IPS-NIHi11 (cell line): Measurements from ENCODE around the gene GATAD2B.

ENCODE experiments used
- DNase-seq: peaks from one replicate; pipeline ENCODE4 v3.0.0; 2012; ENCODE audit warnings: mixed read lengths, low spot score

The GATAD2B gene

GRCh38 chr1:153951183-153951582 lies 28.4 kb upstream of the GATAD2B start:
- DNase-seq, result no peak

DNA sequence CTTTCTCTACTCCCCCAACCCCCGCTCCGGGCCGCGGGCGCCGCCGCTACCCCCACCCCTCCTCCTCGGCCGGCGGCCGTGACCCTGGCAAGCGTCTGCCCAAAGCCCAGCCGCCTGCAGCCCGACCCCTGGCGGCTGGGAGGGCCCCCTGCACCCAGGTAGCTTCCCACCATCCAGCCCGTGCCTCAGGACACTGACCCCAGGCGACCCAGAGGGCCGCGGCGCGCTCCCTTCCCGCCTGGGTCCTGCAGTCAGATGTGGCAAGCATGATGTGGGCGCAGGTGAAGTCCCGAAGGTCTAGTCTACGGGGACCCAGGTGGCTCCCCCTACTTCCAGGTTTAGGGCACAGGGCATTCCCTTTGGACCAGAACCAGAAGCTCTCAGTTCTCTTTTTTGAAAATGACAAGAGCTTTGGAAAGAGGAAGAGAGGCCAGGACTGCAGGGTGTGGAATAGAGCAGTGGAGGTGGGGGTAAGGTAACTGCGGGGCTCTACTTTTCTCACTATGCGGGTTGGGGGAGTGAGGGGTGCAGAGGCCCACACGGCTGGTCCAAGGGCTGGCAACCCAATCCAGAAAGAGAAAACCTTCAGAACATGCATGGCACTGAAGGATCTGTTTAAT lies 24.0 kb upstream of the GATAD2B start, which contains the start of gene DENND4B:
TSS of gene DENND4B (minus strand) at position 97 of the 620 bp plus-strand sequence. CDS start 2,344 bp downstream, outside the sequence.
- peak; percentile 100 for DNase-seq

- peak; percentile 84 for DNase-seq
These were observed 23.2 kb upstream of the GATAD2B start for GRCh38 chr1:153945795-153946621.

- no peak for DNase-seq
These were observed 22.5 kb upstream of the GATAD2B start for GRCh38 chr1:153945131-153945794.

GRCh38 chr1:153944827-153945117 lies 22.0 kb upstream of the GATAD2B start:
- DNase-seq, result no peak

GRCh38 chr1:153944005-153944826 lies 21.4 kb upstream of the GATAD2B start:
- DNase-seq, result no peak

DNA sequence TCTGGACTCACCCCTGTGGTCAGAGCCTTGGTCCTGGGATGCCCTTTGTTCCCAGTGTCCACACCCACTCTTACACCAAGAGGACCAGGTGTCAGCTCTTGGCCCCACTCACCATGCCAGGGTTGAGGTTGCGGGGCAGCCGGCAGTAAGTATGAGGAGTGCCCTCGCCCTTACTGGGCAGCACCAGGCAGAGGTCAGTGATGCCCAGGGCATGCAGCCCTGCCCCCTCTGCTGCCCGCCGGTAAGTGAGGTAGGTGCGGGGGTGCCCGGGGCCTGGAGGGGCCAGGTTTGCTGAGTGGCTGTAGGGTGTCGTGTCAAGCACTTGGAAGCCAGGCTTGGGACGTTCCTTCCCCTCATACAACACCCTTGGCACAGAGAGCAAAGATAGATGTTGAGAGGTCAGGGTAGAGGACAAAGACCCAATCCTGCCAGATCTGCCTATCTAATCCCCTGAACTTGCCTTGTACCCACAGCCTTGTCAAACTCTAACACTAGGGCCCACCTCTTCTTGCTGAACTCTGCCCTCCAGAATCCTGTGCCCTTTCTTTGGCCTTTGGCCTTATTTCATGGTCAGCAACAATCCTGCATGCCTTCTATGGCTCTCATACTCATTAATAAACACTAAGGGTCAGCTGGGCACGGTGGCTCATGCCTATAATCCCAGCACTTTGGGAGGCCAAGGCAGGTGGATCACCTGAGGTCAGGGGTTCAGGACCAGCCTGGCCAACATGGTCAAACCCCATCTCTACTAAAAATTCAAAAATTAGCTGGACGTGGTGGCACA lies 20.2 kb upstream of the GATAD2B start:
- DNase-seq, result no peak

GRCh38 chr1:153941826-153942725 lies 19.3 kb upstream of the GATAD2B start:
- DNase-seq, result no peak

DNA sequence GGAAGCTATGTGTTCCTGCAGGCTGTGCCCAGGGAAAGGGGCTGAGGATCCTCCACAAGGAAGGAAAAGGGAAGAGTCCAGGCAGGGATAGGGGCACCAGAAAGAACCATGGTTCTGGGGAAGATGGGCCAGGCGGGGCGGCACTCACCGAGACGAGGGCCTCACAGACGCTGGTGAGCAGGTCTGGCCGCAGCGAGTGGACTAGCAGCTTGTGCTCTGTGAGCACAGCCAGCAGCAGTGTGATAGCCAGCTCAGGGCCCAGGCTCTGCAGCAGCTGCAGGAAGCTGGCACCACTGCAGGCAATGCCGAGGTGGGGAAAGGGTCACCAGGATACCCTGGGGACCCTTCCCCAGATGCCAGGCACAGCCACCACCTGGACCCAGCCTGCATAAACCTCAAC lies 18.0 kb upstream of the GATAD2B start:
- DNase-seq, result no peak

GRCh38 chr1:153939476-153939875 lies 16.7 kb upstream of the GATAD2B start:
- no peak for DNase-seq

DNA sequence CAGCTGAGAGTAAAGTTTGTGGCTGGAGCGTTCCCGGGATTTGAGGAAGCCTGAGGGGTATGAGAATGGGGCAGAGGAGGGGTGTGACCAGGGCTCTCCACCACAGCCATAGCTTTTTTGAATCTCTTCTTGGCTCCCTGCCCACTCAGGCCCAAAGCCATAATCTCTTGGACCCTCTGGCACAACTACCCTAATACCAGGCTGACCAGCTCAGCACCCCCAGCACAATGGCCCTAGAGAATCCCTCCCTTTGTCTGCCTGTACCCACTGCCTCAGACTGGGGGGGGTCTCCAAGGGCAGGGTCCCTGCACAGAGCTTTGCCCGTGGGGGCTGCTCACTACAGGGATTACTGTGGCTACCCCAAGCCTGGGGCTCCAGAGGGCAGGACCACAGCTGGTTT lies 16.2 kb upstream of the GATAD2B start:
- DNase-seq, result no peak

GRCh38 chr1:153937331-153937730 lies 14.6 kb upstream of the GATAD2B start:
- no peak for DNase-seq

- no peak for DNase-seq
These were observed 13.4 kb upstream of the GATAD2B start for GRCh38 chr1:153936011-153936802.

DNA sequence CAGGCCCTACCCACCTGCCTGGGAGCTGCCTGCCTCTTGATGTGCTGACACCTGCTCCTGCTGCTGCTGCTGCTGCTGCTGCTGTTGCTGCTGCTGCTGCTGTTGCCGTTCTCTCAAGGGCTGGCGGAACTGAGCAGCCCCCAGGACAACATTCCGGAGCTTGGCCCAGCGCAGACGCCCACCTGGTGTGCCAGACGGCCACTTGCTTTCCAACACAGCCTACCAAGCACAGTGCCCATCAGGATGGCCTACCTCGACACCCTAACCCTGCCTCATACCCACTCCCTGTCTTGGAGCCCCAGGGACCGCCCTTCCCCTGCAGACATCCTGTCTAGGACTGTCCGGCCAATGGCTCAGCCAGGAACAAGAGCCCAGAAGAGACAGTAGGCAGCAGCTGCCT lies 12.0 kb upstream of the GATAD2B start:
- DNase-seq, result no peak

GRCh38 chr1:153933955-153934354 lies 11.2 kb upstream of the GATAD2B start:
- DNase-seq, result no peak

- no peak for DNase-seq
These were observed 10.7 kb upstream of the GATAD2B start for GRCh38 chr1:153933430-153933829.

DNA sequence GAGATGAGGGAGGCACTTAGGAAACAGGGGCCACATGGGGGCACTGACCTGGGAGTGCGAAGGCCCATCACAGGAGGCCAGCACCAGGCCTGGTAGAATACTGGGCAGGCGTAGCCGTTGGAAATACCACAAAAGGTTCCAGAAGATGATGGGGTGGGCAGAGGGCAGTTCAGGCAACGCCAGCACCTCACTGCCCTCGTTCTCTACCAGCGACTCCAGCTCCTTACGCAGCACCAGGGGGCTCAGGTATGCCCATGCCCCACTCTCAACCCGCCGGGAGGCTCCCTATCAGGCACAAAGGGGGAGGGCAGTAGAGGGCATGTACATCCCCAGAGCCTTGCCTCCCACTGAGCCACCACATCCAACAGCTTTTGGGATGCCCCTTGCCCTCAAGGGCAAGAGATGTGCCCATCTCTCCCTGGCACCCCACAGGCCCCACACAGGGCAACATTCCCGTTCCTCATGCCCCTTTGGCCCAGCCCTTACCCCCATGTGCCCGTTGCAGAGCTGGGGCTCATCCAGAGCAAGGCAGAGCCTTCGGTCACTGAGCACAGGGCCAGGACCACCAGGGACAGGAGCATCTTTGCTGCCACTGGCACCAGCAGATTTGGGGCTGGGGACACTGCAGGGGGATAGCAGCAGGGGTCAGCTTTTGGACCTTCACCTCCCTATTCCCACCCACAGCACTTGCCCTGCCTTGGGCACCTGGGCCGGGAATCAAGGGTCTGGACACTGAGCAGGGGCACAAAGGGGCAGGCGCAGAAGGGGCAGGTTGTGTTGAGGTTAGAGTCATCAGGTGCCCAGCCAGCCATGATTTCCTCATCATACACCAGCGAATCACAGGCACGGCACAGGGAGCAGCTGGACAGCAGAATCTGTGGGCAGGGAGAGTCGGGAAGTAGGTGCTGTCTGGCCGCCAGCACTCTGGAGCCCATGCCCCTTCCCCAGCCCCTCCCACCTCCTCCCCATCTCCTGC lies 9.7 kb upstream of the GATAD2B start:
- no peak for DNase-seq
